OCI-LY1 (cell line): ENCODE data around the gene GMDS.

Experiments
- EZH2 ChIP-seq: fragments of 200-600 bp; sonication (generic), shearing (Covaris generic); IDR thresholded peaks from 2 replicates; pipeline ENCODE4 v1.8.0; 2017; ENCODE audit warnings: borderline replicate concordance, mixed run types, mild to moderate bottlenecking, antibody characterized with exemption, low read length, moderate library complexity, mixed read lengths
- TF ChIP-seq, protein P1 (sequence below): fragments of 200-600 bp; sonication (generic), shearing (Covaris generic); IDR thresholded peaks from 2 replicates; pipeline ENCODE4 v1.5.1; 2017; ENCODE audit warnings: mild to moderate bottlenecking, antibody characterized with exemption, low read length, moderate library complexity, mixed read lengths

GRCh38 chr6:2240961-2241360, 4.4 kb downstream of the GMDS start:
- TF ChIP-seq, protein P1, sequence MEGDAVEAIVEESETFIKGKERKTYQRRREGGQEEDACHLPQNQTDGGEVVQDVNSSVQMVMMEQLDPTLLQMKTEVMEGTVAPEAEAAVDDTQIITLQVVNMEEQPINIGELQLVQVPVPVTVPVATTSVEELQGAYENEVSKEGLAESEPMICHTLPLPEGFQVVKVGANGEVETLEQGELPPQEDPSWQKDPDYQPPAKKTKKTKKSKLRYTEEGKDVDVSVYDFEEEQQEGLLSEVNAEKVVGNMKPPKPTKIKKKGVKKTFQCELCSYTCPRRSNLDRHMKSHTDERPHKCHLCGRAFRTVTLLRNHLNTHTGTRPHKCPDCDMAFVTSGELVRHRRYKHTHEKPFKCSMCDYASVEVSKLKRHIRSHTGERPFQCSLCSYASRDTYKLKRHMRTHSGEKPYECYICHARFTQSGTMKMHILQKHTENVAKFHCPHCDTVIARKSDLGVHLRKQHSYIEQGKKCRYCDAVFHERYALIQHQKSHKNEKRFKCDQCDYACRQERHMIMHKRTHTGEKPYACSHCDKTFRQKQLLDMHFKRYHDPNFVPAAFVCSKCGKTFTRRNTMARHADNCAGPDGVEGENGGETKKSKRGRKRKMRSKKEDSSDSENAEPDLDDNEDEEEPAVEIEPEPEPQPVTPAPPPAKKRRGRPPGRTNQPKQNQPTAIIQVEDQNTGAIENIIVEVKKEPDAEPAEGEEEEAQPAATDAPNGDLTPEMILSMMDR, result no peak
- no peak for TF ChIP-seq EZH2
